ENCODE data around the gene HNF4A. TPM values are rescaled to one million over a fixed set of nuclear protein-coding genes. Genes with fewer than 3 reads are reported as not detected.

HNF4A gene
- total and polyA plus RNA-seq, 7 donors, result 0.03 to 0.13 (median 0.03) TPM; not detected in 4

DNA sequence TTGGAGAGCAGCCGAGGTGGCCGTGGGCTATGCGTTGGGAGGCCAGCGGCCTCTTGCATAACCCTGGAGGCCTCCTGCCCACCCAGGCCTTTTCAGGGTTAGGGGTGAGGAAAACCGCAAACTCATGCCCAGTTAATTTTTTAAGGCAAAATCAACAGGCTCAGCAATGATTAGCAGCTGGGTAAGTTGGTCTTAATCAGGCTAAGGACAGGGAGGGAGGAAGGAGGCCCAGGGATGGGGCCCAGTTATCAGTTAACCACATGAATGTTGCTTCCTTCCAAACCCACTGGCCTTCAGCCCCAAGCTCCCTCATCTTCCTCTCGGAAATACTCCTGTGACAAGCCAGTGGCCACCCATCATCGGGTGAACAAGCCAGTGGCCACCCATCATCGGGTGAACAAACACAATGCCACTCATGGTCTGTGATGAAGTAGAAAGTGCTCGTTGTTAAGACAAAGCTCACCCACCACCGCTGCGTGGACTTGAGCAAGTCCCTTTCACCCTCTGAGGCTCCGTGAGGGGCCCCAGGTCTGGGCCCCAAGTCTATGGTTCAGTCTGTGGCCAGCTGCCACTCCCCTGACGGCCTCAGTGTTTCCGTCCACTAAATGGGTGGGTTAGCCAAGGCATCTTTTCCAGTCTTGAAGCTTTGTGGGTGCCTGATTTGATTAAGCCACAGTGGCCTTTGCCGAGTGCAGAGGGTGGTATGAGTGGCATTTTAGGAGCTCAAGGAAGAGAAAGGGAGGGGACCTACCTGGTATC lies 39.4 kb downstream of the HNF4A start:
- Histone ChIP-seq H3K36me3 (ENCODE audit: insufficient read depth in 1 of 2, low read depth in 1 of 2) (no peaks in the 10 kb centered on the region), H3K9me3 (no peaks in the 10 kb centered on the region), H3K4me1 (no peaks in the 10 kb centered on the region), H3K27ac (no peak overlapping the region), H3K27me3 (ENCODE audit: insufficient read depth in 3 of 3, low read length in 2 of 3) (peaks cover 0 to 5% (median 4%) of the 10 kb centered on the region in 3 donors), H3K4me3 (no peak overlapping the region)
- 78 to 81% (median 79%) methylated on average over 15 of the region's 15 CpGs for WGBS, 3 donors
- no peak for ATAC-seq
- DNase-seq, result no peak
- intact Hi-C loops (cut with DNase I), result loop anchor here in 1 of 2 donors (5.0 kb wide), 1 partner anchor 62 kb away; no protein-coding TSS in a partner anchor
- TF ChIP-seq, protein P1, sequence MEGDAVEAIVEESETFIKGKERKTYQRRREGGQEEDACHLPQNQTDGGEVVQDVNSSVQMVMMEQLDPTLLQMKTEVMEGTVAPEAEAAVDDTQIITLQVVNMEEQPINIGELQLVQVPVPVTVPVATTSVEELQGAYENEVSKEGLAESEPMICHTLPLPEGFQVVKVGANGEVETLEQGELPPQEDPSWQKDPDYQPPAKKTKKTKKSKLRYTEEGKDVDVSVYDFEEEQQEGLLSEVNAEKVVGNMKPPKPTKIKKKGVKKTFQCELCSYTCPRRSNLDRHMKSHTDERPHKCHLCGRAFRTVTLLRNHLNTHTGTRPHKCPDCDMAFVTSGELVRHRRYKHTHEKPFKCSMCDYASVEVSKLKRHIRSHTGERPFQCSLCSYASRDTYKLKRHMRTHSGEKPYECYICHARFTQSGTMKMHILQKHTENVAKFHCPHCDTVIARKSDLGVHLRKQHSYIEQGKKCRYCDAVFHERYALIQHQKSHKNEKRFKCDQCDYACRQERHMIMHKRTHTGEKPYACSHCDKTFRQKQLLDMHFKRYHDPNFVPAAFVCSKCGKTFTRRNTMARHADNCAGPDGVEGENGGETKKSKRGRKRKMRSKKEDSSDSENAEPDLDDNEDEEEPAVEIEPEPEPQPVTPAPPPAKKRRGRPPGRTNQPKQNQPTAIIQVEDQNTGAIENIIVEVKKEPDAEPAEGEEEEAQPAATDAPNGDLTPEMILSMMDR (IDR thresholded peaks at IDR 0.05), result no peak

DNA sequence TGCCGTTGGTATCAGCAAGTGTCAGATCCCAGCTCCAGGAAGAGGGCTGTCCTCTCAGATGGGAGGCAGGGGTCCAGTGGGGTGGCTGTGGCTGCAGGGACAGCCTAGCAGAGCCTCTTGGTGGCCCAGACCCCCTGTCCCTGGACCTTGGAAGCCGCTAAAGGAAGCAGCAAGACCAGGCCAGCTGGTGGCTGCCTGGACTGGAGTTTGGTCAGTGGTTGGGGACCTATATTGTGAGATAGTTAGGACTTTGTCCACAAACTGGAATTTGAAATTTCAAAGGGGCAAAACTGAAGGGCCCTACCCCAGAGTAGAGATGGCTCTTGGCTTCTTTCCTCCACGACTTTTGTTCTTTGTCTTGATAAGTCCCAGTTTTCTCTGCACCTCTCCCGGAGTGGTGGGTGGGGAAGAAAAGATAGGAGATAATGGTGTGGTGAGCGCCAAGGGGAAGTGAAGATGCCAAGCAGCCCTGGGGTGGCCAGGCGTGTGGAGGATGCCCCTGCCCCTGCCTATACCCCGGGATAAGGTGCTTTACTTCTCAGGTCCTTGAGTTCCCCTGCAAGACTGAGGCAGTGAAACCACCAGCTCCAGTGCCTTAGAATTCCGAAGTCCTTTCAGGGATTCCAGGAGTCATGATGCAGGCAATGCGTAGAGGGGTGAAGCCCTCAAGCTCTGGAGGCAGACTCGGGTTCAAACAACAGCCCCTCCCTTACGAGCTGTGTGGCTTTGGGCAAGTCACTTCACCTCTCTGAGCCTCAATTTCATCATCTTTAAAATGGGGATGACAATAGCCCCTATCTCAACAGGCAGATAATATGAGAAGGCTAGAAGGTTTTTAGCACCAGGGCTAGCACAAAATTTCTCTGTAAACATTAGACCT lies 40.2 kb downstream of the HNF4A start:
- no peak for DNase-seq
- TF ChIP-seq, protein P1 (IDR thresholded peaks at IDR 0.05), result no peak

DNA sequence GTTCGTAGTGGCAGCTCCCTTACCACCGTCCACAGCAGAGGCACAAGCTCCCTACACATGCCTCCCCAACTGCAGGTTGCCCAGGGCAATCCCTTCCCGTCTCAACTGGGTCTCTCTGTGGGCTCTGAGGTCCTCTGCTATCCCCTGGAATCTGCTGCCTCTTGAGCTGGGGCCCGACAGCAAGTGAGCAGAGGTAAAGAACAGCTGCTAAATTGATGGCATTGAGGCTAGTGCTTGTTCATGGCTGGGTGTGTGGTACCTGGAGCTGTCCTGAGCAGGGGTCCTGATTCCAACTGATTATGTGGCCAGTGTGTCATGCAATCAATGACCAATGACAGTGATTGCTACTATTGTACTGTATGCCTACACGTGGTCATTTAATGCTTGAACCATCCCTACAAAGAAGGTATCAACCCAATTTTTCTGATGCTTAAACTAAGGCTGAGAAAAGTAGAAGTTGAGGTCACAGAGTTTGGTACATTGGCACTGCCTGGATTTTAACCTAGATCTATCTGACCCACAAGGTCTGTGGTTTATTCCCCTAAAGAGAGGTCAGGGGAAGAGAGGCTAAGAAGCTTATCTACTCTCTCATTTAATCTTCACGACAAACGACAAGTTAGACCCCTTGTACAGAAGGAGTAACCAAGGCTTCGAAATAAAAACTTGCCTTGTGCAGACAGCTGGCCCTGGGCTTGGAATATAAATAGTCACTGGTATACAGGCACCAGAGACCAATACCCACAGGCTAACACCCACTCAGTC lies 41.1 kb downstream of the HNF4A start:
- peaks cover 0 to 5% (median 4%) of the 10 kb centered on the region in 3 donors for H3K27me3 ChIP-seq (ENCODE audit: insufficient read depth in 3 of 3, low read length in 2 of 3)
- 50 to 56% (median 55%) methylated on average over 8 of the region's 8 CpGs for WGBS, 3 donors
- TF ChIP-seq, protein P1 (IDR thresholded peaks at IDR 0.05), result no peak
- no peaks in the 10 kb centered on the region for H3K4me1 ChIP-seq
- DNase-seq (no peak), ATAC-seq (no peak)
- no peak overlapping the region for H3K4me3 ChIP-seq
- no peak overlapping the region for H3K27ac ChIP-seq
- no peaks in the 10 kb centered on the region for H3K9me3 ChIP-seq
- no peaks in the 10 kb centered on the region for H3K36me3 ChIP-seq (ENCODE audit: insufficient read depth in 1 of 2, low read depth in 1 of 2)
- intact Hi-C loops (cut with DNase I), result no loop called here

More for the DNA sequence above, 40.2 kb downstream of the HNF4A start:
- no peaks in the 10 kb centered on the region for H3K36me3 ChIP-seq (ENCODE audit: insufficient read depth in 1 of 2, low read depth in 1 of 2)
- intact Hi-C loops (cut with DNase I), result no loop called here
- 66 to 71% (median 67%) methylated on average over 11 of the region's 11 CpGs for WGBS, 3 donors
- H3K27ac ChIP-seq, result no peak overlapping the region
- no peak overlapping the region for H3K4me3 ChIP-seq
- no peaks in the 10 kb centered on the region for H3K4me1 ChIP-seq
- H3K9me3 ChIP-seq, result no peaks in the 10 kb centered on the region
- no peak for ATAC-seq
- H3K27me3 ChIP-seq (ENCODE audit: insufficient read depth in 3 of 3, low read length in 2 of 3), result peaks cover 0 to 5% (median 4%) of the 10 kb centered on the region in 3 donors

DNA sequence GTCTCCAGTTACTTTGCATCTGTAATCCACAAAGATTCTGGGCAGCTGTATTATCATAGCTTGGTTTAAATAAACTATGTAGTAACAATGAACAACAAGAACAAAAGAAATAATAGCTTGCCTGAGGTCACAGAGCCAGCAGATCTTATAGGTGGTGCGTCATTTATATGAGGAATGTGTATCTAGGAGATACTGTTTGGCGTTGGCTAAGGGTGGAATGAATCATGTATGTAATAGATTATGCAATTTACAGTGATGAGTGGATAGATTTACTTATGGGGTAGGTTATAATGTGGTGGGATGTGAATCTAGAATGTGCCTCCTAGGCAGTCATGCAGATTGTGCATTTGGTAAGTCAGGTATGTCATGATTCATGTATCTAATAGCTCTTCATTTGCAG lies 42.8 kb downstream of the HNF4A start:
- no peak overlapping the region for H3K27ac ChIP-seq
- peaks cover 0 to 9% (median 5%) of the 10 kb centered on the region in 3 donors for H3K27me3 ChIP-seq (ENCODE audit: insufficient read depth in 3 of 3, low read length in 2 of 3)
- no peak overlapping the region for H3K4me3 ChIP-seq
- TF ChIP-seq, protein P1 (IDR thresholded peaks at IDR 0.05), result no peak
- no peaks in the 10 kb centered on the region for H3K9me3 ChIP-seq
- no peaks in the 10 kb centered on the region for H3K4me1 ChIP-seq
- 77 to 80% (median 78%) methylated on average over 2 of the region's 2 CpGs for WGBS, 3 donors
- no peak for ATAC-seq
- no peak for DNase-seq
- H3K36me3 ChIP-seq (ENCODE audit: insufficient read depth in 1 of 2, low read depth in 1 of 2), result no peaks in the 10 kb centered on the region
- intact Hi-C loops (cut with DNase I), result no loop called here

Data from psoas muscle (tissue), 8 donors.